GM23338 (cell line): ENCODE measurements around the gene OR13A1. TPM values are rescaled to one million over a fixed set of nuclear protein-coding genes. Genes with fewer than 3 reads are reported as not detected.
"Not testable (repeated sequence)": the region's sequence is repeated elsewhere in the genome, so short reads cannot be mapped to it uniquely, and the experiment has no call there.

ENCODE experiments used
- ATAC-seq: fragments of 200-7000 bp; cut with Tn5 transposase; 3 replicates; pipeline ENCODE4 v1.9.1; 2020
- DNase-seq: peaks from one replicate; pipeline ENCODE4 v3.0.0-alpha.2; 2015; ENCODE audit warnings: low spot score
- H2AFZ ChIP-seq: fragments of 200-600 bp; sonication (generic); 2 replicates; pipeline ENCODE4 v1.8.0; 2016; ENCODE audit warnings: antibody characterized with exemption, mild to moderate bottlenecking, moderate library complexity
- H3F3A ChIP-seq: fragments of 200-600 bp; sonication (generic); replicated peaks from 2 replicates; pipeline ENCODE4 v1.8.0; 2017; ENCODE audit warnings: antibody characterized with exemption, mixed run types, low read depth
- H3K27ac ChIP-seq: fragments of 200-600 bp; sonication (generic); 2 replicates; pipeline ENCODE4 v1.6.1; 2016; ENCODE audit warnings: low read depth
- H3K27me3 ChIP-seq: fragments of 200-600 bp; sonication (generic); 2 replicates; pipeline ENCODE4 v1.8.0; 2016; ENCODE audit warnings: mild to moderate bottlenecking, mixed run types, moderate library complexity; ENCODE audit not compliant: insufficient read depth
- H3K36me3 ChIP-seq: fragments of 200-600 bp; sonication (generic); 2 replicates; pipeline ENCODE4 v1.8.0; 2016; ENCODE audit warnings: mild to moderate bottlenecking; ENCODE audit not compliant: insufficient read depth
- H3K4me1 ChIP-seq: fragments of 200-600 bp; sonication (generic); 2 replicates; pipeline ENCODE4 v1.8.0; 2016; ENCODE audit warnings: mild to moderate bottlenecking, moderate library complexity; ENCODE audit not compliant: insufficient read depth
- H3K4me2 ChIP-seq: fragments of 200-600 bp; sonication (generic); 2 replicates; pipeline ENCODE4 v1.7.1; 2017; ENCODE audit warnings: mixed run types
- H3K4me3 ChIP-seq: fragments of 200-600 bp; sonication (generic); 2 replicates; pipeline ENCODE4 v1.6.1; 2016; ENCODE audit warnings: mixed run types
- H3K79me2 ChIP-seq: fragments of 200-600 bp; sonication (generic); replicated peaks from 2 replicates; pipeline ENCODE4 v1.8.0; 2017; ENCODE audit warnings: mild to moderate bottlenecking; ENCODE audit not compliant: insufficient read depth
- H3K9me2 ChIP-seq: fragments of 200-600 bp; sonication (generic); 2 replicates; pipeline ENCODE4 v1.8.0; 2017; ENCODE audit not compliant: insufficient read depth
- H4K20me1 ChIP-seq: fragments of 200-600 bp; sonication (generic); replicated peaks from 2 replicates; pipeline ENCODE4 v1.8.0; 2017; ENCODE audit warnings: mild to moderate bottlenecking; ENCODE audit not compliant: insufficient read depth
- H3K27ac Mint-ChIP-seq: 2 replicates; pipeline ENCODE4 v1.8.0; 2020; ENCODE audit warnings: inconsistent platforms, mild to moderate bottlenecking, moderate library complexity, mixed read lengths
- H3K27me3 Mint-ChIP-seq: 3 replicates; pipeline ENCODE4 v1.8.0; 2022; ENCODE audit warnings: low read depth, mild to moderate bottlenecking, moderate library complexity, mixed read lengths, inconsistent platforms; ENCODE audit not compliant: insufficient read depth, poor library complexity
- H3K36me3 Mint-ChIP-seq: 3 replicates; pipeline ENCODE4 v1.8.0; 2021; ENCODE audit warnings: low read depth, mild to moderate bottlenecking, inconsistent platforms, moderate library complexity, mixed read lengths
- H3K4me1 Mint-ChIP-seq: 3 replicates; pipeline ENCODE4 v1.8.0; 2020; ENCODE audit warnings: mild to moderate bottlenecking, inconsistent platforms, mixed read lengths
- H3K4me3 Mint-ChIP-seq: 3 replicates; pipeline ENCODE4 v1.8.0; 2021; ENCODE audit warnings: moderate library complexity, mild to moderate bottlenecking, inconsistent platforms, mixed read lengths
- H3K9me3 Mint-ChIP-seq: 3 replicates; pipeline ENCODE4 v1.8.0; 2020; ENCODE audit warnings: moderate library complexity, mild to moderate bottlenecking, inconsistent platforms, mixed read lengths
- CREB1 ChIP-seq: fragments of 250-450 bp; sonication (Bioruptor Pico); IDR thresholded peaks from 2 replicates; pipeline ENCODE4 v1.5.0; 2020; ENCODE audit warnings: low read depth, mild to moderate bottlenecking, moderate library complexity
- EZH2 ChIP-seq: fragments of 200-600 bp; sonication (generic); IDR thresholded peaks from one replicate; pipeline ENCODE4 v1.8.0; 2017; ENCODE audit warnings: antibody characterized with exemption, mild to moderate bottlenecking, low read depth; ENCODE audit not compliant: unreplicated experiment
- EZH2phosphoT487 ChIP-seq: fragments of 200-600 bp; sonication (generic); IDR thresholded peaks from one replicate; pipeline ENCODE4 v1.8.1; 2018; ENCODE audit warnings: antibody characterized with exemption; ENCODE audit not compliant: unreplicated experiment
- JUNB ChIP-seq: IDR thresholded peaks from one replicate; pipeline ENCODE4 v1.6.1; 2016; ENCODE audit warnings: antibody characterized with exemption; ENCODE audit not compliant: unreplicated experiment
- NANOG ChIP-seq: IDR thresholded peaks from 2 replicates; pipeline ENCODE4 v1.6.1; 2016; ENCODE audit warnings: antibody characterized with exemption, borderline replicate concordance
- POLR2AphosphoS5 ChIP-seq: IDR thresholded peaks from 2 replicates; pipeline ENCODE4 v1.6.1; 2016; ENCODE audit warnings: antibody characterized with exemption, low read depth
- STAT1 ChIP-seq: IDR thresholded peaks from one replicate; pipeline ENCODE4 v1.6.1; 2016; ENCODE audit warnings: antibody characterized with exemption; ENCODE audit not compliant: unreplicated experiment
- ZNF114 ChIP-seq: fragments of 250-450 bp; sonication (Bioruptor Pico); IDR thresholded peaks from 2 replicates; pipeline ENCODE4 v1.5.0; 2020; ENCODE audit warnings: mild to moderate bottlenecking, moderate library complexity
- ZNF331 ChIP-seq: fragments of 250-450 bp; sonication (Bioruptor Pico); IDR thresholded peaks from 2 replicates; pipeline ENCODE4 v1.5.0; 2020; ENCODE audit warnings: low read depth, mild to moderate bottlenecking, moderate library complexity
- polyA plus RNA-seq: library from polyadenylated mRNA; unstranded; fragments of >200 nt; fragmentation: Nextera tagmentation; extraction: Ambion mirVana; gene quantifications from 2 replicates; pipeline ENCODE4 v1.2.1, GENCODE V29; 2016
- total RNA-seq: library from RNA; depleted of rRNA; stranded (reverse); fragments of >200 nt; shearing (Covaris generic); gene quantifications from 2 replicates; pipeline ENCODE4 v1.2.3, GENCODE V29; 2014
- TF ChIP-seq, protein P1 (sequence below): IDR thresholded peaks from 2 replicates; pipeline ENCODE4 v1.6.1; 2016; ENCODE audit warnings: antibody characterized with exemption
- TF ChIP-seq, protein P2 (sequence below): IDR thresholded peaks from one replicate; pipeline ENCODE4 v1.6.1; 2018; ENCODE audit warnings: antibody characterized with exemption; ENCODE audit not compliant: unreplicated experiment
- TF ChIP-seq, protein P3 (sequence below): fragments of 250-450 bp; sonication (Bioruptor Pico); IDR thresholded peaks from 2 replicates; pipeline ENCODE4 v1.5.0; 2020; ENCODE audit warnings: mild to moderate bottlenecking, moderate library complexity

OR13A1 gene
- total and polyA plus RNA-seq, 2 experiments from 2014 or later = 0.21 TPM; not detected in 1

DNA sequence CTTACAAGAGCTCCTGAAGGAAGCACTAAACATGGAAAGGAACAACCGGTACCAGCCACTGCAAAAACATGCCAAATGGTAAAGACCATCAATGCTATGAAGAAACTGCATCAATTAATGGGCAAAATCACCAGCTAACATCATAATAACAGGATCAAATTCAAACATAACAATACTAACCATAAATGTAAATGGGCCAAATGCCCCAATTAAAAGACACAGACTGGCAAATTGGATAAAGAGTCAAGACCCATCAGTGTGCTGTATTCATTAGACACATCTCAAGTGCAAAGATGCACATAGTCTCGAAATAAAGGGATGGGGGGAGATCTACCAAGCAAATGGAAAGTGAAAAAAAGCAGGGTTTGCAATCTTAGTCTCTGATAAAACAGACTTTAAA lies 47.6 kb downstream of the OR13A1 start:
- not testable (repeated sequence) for H3K36me3 ChIP-seq, H3K4me1 ChIP-seq, H3K4me2 ChIP-seq, H3K79me2 ChIP-seq, H3K27ac ChIP-seq, H2AFZ ChIP-seq, H3K4me3 ChIP-seq, H3K36me3 Mint-ChIP-seq, H3K4me3 Mint-ChIP-seq, DNase-seq, H3F3A ChIP-seq, H3K27me3 Mint-ChIP-seq, ATAC-seq, H3K27me3 ChIP-seq, H3K9me2 ChIP-seq, H4K20me1 ChIP-seq, H3K4me1 Mint-ChIP-seq, H3K27ac Mint-ChIP-seq
- peaks cover 21% of the 10 kb centered on the region for H3K9me3 Mint-ChIP-seq

DNA sequence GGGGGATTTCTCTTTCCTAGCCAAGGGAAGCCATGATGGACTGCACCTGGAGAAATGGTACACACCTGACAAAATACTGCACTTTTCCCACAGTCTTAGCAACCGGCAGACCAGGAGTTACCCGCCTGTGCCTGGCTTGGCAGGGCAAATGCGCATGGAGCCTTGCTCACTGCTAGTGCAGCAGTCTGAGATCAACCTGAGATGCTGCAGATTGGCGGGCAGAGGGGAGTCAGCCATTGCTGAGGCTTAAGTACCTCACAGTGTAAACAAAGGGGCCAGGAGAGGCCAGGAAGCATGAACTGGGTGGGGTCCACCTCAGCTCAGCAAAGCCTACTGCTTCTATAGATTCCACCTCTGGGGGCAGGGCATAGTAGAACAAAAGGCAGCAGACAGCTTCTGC lies 49.4 kb downstream of the OR13A1 start:
- peak; percentile 8 for DNase-seq
- no peak overlapping the region for H3K4me2 ChIP-seq
- Mint-ChIP-seq H3K4me1 (no peaks in the 10 kb centered on the region), H3K27ac (no peak overlapping the region), H3K4me3 (no peak overlapping the region), H3K27me3 (peaks cover 3% of the 10 kb centered on the region), H3K9me3 (peaks cover 11% of the 10 kb centered on the region), H3K36me3 (no peaks in the 10 kb centered on the region)
- H2AFZ ChIP-seq = no peak overlapping the region; the same call in 1 of the 2 replicates
- ATAC-seq = no peak
- H3K36me3 ChIP-seq = no peaks in the 10 kb centered on the region
- TF ChIP-seq EZH2 (no peak), JUNB (no peak), STAT1 (no peak), ZNF331 (no peak), NANOG (no peak), POLR2AphosphoS5 (no peak), EZH2phosphoT487 (no peak), ZNF114 (CRISPR knock-in tag) (no peak), CREB1 (CRISPR knock-in tag) (no peak)
- TF ChIP-seq, protein P1, sequence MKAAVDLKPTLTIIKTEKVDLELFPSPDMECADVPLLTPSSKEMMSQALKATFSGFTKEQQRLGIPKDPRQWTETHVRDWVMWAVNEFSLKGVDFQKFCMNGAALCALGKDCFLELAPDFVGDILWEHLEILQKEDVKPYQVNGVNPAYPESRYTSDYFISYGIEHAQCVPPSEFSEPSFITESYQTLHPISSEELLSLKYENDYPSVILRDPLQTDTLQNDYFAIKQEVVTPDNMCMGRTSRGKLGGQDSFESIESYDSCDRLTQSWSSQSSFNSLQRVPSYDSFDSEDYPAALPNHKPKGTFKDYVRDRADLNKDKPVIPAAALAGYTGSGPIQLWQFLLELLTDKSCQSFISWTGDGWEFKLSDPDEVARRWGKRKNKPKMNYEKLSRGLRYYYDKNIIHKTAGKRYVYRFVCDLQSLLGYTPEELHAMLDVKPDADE = no peak
- TF ChIP-seq, protein P2, sequence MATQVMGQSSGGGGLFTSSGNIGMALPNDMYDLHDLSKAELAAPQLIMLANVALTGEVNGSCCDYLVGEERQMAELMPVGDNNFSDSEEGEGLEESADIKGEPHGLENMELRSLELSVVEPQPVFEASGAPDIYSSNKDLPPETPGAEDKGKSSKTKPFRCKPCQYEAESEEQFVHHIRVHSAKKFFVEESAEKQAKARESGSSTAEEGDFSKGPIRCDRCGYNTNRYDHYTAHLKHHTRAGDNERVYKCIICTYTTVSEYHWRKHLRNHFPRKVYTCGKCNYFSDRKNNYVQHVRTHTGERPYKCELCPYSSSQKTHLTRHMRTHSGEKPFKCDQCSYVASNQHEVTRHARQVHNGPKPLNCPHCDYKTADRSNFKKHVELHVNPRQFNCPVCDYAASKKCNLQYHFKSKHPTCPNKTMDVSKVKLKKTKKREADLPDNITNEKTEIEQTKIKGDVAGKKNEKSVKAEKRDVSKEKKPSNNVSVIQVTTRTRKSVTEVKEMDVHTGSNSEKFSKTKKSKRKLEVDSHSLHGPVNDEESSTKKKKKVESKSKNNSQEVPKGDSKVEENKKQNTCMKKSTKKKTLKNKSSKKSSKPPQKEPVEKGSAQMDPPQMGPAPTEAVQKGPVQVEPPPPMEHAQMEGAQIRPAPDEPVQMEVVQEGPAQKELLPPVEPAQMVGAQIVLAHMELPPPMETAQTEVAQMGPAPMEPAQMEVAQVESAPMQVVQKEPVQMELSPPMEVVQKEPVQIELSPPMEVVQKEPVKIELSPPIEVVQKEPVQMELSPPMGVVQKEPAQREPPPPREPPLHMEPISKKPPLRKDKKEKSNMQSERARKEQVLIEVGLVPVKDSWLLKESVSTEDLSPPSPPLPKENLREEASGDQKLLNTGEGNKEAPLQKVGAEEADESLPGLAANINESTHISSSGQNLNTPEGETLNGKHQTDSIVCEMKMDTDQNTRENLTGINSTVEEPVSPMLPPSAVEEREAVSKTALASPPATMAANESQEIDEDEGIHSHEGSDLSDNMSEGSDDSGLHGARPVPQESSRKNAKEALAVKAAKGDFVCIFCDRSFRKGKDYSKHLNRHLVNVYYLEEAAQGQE = no peak
- TF ChIP-seq, protein P3, sequence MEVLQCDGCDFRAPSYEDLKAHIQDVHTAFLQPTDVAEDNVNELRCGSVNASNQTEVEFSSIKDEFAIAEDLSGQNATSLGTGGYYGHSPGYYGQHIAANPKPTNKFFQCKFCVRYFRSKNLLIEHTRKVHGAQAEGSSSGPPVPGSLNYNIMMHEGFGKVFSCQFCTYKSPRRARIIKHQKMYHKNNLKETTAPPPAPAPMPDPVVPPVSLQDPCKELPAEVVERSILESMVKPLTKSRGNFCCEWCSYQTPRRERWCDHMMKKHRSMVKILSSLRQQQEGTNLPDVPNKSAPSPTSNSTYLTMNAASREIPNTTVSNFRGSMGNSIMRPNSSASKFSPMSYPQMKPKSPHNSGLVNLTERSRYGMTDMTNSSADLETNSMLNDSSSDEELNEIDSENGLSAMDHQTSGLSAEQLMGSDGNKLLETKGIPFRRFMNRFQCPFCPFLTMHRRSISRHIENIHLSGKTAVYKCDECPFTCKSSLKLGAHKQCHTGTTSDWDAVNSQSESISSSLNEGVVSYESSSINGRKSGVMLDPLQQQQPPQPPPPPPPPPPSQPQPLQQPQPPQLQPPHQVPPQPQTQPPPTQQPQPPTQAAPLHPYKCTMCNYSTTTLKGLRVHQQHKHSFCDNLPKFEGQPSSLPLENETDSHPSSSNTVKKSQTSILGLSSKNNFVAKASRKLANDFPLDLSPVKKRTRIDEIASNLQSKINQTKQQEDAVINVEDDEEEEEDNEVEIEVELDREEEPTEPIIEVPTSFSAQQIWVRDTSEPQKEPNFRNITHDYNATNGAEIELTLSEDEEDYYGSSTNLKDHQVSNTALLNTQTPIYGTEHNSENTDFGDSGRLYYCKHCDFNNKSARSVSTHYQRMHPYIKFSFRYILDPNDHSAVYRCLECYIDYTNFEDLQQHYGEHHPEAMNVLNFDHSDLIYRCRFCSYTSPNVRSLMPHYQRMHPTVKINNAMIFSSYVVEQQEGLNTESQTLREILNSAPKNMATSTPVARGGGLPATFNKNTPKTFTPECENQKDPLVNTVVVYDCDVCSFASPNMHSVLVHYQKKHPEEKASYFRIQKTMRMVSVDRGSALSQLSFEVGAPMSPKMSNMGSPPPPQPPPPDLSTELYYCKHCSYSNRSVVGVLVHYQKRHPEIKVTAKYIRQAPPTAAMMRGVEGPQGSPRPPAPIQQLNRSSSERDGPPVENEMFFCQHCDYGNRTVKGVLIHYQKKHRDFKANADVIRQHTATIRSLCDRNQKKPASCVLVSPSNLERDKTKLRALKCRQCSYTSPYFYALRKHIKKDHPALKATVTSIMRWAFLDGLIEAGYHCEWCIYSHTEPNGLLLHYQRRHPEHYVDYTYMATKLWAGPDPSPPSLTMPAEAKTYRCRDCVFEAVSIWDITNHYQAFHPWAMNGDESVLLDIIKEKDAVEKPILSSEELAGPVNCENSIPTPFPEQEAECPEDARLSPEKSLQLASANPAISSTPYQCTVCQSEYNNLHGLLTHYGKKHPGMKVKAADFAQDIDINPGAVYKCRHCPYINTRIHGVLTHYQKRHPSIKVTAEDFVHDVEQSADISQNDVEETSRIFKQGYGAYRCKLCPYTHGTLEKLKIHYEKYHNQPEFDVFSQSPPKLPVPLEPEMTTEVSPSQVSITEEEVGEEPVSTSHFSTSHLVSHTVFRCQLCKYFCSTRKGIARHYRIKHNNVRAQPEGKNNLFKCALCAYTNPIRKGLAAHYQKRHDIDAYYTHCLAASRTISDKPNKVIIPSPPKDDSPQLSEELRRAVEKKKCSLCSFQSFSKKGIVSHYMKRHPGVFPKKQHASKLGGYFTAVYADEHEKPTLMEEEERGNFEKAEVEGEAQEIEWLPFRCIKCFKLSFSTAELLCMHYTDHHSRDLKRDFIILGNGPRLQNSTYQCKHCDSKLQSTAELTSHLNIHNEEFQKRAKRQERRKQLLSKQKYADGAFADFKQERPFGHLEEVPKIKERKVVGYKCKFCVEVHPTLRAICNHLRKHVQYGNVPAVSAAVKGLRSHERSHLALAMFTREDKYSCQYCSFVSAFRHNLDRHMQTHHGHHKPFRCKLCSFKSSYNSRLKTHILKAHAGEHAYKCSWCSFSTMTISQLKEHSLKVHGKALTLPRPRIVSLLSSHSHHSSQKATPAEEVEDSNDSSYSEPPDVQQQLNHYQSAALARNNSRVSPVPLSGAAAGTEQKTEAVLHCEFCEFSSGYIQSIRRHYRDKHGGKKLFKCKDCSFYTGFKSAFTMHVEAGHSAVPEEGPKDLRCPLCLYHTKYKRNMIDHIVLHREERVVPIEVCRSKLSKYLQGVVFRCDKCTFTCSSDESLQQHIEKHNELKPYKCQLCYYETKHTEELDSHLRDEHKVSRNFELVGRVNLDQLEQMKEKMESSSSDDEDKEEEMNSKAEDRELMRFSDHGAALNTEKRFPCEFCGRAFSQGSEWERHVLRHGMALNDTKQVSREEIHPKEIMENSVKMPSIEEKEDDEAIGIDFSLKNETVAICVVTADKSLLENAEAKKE (CRISPR knock-in tag) = no peak
- H3K9me2 ChIP-seq = no peaks in the 10 kb centered on the region
- H3K79me2 ChIP-seq = no peaks in the 10 kb centered on the region
- no peaks in the 10 kb centered on the region for H3K4me1 ChIP-seq
- H3K4me3 ChIP-seq = no peak overlapping the region
- no peak overlapping the region for H3K27ac ChIP-seq
- no peaks in the 10 kb centered on the region for H3K27me3 ChIP-seq
- no peaks in the 10 kb centered on the region for H3F3A ChIP-seq
- no peaks in the 10 kb centered on the region for H4K20me1 ChIP-seq
